ENCODE data around the gene GTF3C6.
"Not testable (repeated sequence)": the region's sequence is repeated elsewhere in the genome, so short reads cannot be mapped to it uniquely, and the experiment has no call there.

Gene GTF3C6

DNA sequence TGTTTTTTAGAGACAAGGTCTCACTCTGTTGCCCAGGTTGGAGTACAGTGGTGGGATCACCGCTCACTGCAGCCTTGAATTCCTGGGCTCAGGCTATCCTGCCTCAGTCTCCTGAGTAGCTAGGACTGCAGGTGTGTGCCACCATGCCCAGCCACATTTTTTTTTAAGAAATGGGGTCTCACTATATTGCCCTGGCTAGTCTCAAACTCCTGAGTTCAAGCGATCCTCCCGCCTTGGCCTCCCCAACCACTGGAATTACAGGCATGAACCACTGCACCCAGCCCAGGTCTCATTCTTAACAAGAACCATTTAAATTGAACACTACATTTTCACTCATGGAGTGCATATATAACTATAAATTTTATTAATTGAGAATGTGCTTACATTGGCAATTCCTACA is 43.8 kb downstream of the GTF3C6 start:
- H3K36me3 Mint-ChIP-seq (ENCODE audit: low read depth), result peaks cover 50% of the 10 kb centered on the region
- TF ChIP-seq, protein P1, sequence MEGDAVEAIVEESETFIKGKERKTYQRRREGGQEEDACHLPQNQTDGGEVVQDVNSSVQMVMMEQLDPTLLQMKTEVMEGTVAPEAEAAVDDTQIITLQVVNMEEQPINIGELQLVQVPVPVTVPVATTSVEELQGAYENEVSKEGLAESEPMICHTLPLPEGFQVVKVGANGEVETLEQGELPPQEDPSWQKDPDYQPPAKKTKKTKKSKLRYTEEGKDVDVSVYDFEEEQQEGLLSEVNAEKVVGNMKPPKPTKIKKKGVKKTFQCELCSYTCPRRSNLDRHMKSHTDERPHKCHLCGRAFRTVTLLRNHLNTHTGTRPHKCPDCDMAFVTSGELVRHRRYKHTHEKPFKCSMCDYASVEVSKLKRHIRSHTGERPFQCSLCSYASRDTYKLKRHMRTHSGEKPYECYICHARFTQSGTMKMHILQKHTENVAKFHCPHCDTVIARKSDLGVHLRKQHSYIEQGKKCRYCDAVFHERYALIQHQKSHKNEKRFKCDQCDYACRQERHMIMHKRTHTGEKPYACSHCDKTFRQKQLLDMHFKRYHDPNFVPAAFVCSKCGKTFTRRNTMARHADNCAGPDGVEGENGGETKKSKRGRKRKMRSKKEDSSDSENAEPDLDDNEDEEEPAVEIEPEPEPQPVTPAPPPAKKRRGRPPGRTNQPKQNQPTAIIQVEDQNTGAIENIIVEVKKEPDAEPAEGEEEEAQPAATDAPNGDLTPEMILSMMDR (IDR thresholded peaks at IDR 0.05; ENCODE audit: unreplicated experiment in 3 of 3), result no peak
- no peaks in the 10 kb centered on the region for H3K4me1 Mint-ChIP-seq
- H3K27me3 Mint-ChIP-seq (ENCODE audit: low read depth), result no peaks in the 10 kb centered on the region
- H3K9me3 Mint-ChIP-seq, result no peaks in the 10 kb centered on the region
- H3K4me3 Mint-ChIP-seq, result no peak overlapping the region
- no peak overlapping the region for H3K27ac Mint-ChIP-seq

DNA sequence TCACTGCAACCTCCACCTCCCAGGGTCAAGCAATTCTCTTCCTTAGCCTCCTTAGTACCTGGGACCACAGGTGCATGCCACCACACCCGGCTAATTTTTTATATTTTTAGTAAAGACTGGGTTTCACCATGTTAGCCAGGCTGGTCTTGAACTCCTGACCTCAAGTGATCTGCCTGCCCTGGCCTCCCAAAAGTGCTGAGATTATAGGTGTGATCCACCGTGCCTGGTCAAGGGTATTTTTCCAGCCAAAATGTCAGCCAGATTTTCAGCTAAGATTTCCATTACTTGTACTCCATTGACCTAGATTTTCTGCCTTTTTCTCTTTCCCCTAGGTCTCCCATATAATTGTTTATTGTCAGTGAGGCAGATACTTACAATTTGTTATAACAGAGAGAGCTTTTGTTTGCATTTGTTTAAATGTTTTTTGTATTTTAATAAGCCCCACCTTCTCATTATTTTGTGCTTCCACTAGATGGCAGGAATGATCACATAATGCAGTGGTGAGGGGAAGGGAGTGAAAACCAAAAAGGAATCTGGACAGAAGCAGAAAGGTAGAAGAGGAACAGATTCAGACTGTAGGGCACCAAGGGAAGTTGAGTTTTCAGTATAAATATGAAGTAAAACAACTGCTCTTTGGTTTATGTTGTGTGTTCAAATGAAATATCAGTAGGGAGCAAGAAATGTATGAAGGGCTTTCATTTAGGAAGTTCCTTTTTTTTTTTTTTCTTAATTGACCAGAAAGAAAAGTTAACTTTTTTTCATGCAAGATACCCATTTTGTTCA is 53.0 kb downstream of the GTF3C6 start:
- Mint-ChIP-seq H3K27ac (peak overlapping the region; percentile 1 to 28 (median 2)), H3K4me1 (peaks cover 31% of the 10 kb centered on the region), H3K4me3 (no peak overlapping the region), H3K9me3 (no peaks in the 10 kb centered on the region), H3K27me3 (ENCODE audit: low read depth) (no peaks in the 10 kb centered on the region), H3K36me3 (ENCODE audit: low read depth) (peaks cover 50% of the 10 kb centered on the region)
- TF ChIP-seq, protein P1 (IDR thresholded peaks at IDR 0.05; ENCODE audit: unreplicated experiment in 3 of 3), result peak; percentile 67 to 79 (median 71)

DNA sequence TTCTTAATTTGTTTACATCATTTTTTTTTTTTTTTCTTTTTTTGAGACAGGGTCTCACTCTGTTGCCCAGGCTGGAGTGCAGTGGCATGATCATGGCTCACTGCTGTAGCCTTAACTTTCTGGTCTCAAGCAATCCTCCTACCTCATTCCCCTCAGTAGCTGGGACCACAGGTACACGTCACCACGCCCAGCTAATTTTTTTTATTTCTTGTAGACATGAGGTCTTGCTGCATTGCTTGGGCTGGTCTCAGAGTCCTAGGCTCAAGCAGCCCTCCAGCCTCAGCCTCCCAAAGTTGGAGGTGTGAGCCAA is 53.6 kb downstream of the GTF3C6 start:
- peaks cover 31% of the 10 kb centered on the region for H3K4me1 Mint-ChIP-seq
- peak overlapping the region in 1 of 3 experiments; percentile 28 for H3K27ac Mint-ChIP-seq
- H3K36me3 Mint-ChIP-seq (ENCODE audit: low read depth), result peaks cover 55% of the 10 kb centered on the region
- H3K4me3 Mint-ChIP-seq, result no peak overlapping the region
- TF ChIP-seq, protein P1 (IDR thresholded peaks at IDR 0.05; ENCODE audit: unreplicated experiment in 3 of 3), result no peak
- no peaks in the 10 kb centered on the region for H3K9me3 Mint-ChIP-seq
- H3K27me3 Mint-ChIP-seq (ENCODE audit: low read depth), result no peaks in the 10 kb centered on the region

DNA sequence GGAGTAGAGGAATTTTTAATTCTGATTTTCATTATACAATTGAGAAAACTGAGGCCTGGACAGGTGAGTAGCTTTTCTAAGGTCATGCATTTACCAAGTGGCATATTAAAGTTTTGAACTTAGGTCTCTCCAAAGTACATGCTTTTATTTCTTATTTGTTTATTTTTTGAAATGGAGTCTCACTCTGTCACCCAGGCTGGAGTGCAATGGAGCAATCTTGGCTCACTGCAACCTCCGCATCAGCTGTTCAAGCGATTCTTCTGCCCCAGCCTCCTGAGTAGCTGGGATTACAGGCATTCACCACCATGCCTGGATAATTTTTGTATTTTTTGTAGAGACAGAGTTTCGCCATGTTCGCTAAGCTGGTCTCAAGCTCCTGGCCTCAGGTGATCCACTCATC is 54.0 kb downstream of the GTF3C6 start:
- H3K27ac Mint-ChIP-seq; H3K27me3 Mint-ChIP-seq (ENCODE audit: low read depth); H3K4me3 Mint-ChIP-seq; H3K9me3 Mint-ChIP-seq: not testable (repeated sequence)
- Mint-ChIP-seq H3K36me3 (ENCODE audit: low read depth) (peaks cover 55% of the 10 kb centered on the region), H3K4me1 (peaks cover 31% of the 10 kb centered on the region)

DNA sequence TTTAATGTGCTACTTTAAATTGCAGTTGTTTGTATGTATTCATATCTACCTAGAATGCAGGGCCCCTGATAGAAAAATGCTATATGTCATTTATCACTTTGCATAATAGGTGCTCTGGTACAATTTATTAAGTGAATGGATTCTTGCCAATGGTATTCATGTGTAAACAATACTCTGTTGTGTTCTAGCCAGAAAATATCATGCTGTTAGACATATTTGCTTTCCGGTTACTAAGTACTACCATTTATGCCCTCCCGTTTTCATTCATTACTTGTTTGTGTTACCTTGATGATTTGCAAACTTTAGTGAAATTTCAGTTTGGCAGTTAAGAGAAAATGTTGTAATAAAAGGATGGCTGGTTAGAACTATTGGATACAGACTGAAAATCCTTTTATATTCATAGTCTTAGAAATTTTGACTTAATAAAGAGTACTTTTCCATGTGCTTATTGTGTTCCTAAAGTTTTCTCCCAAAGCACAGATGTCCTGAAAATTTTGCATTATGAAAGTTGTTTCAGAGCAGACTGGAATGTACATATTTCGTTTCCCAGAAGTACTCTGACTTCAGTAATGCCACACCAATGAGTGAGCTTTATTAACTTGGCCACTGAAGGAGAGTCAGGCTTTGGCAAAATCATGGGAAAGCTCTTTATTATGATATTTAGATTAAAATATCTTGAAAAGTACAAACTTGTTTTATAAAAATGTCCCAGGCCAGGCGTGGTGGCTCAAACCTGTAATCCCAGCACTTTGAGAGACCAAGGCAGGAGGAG is 54.8 kb downstream of the GTF3C6 start:
- H3K4me1 Mint-ChIP-seq, result peaks cover 31% of the 10 kb centered on the region
- no peak overlapping the region for H3K4me3 Mint-ChIP-seq
- TF ChIP-seq, protein P1 (IDR thresholded peaks at IDR 0.05; ENCODE audit: unreplicated experiment in 3 of 3), result no peak
- H3K27me3 Mint-ChIP-seq (ENCODE audit: low read depth), result no peaks in the 10 kb centered on the region
- peak overlapping the region in 2 of 3 experiments; percentile 21 to 63 for H3K27ac Mint-ChIP-seq
- no peaks in the 10 kb centered on the region for H3K9me3 Mint-ChIP-seq
- peaks cover 57% of the 10 kb centered on the region for H3K36me3 Mint-ChIP-seq (ENCODE audit: low read depth)

DNA sequence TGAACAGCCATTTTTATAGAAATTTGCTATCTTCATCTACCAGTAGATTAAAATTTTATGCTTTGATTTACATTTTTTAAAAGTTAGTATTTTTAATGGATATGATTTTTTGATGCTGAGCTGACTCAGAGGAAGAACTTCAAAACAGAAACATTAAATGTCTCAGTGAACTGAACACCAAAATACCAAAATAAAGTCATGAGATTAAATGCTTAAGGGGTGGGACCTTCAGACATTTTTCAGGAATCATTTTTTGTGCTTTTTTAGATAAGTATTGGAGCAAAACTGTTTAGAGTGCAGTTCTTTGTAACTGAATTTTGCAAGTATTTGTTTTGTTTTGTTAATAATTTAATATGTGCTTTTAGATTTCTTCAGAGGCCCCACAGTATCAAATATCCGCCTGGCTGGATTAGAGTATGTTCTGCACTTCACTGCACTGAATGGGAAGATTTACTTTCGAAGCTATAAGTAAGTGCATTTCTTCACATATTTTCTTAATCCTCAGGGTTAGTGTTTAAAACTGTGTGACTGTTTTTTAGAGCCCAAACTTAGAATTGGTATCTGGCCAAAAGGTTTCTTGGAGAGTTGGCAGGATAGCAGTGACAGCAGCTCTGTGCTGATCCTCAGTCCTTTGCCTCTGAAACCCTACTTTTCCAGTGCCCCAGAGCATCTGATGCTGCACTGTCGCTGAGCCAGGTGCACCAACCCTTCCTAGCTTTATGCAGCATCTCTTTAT is 57.1 kb downstream of the GTF3C6 start:
- TF ChIP-seq, protein P1 (IDR thresholded peaks at IDR 0.05; ENCODE audit: unreplicated experiment in 3 of 3), result no peak
- Mint-ChIP-seq H3K4me3 (no peak overlapping the region), H3K27me3 (ENCODE audit: low read depth) (no peaks in the 10 kb centered on the region), H3K9me3 (no peaks in the 10 kb centered on the region), H3K36me3 (ENCODE audit: low read depth) (peaks cover 63% of the 10 kb centered on the region), H3K27ac (peak overlapping the region; percentile 35 to 78 (median 55)), H3K4me1 (peaks cover 31% of the 10 kb centered on the region)

DNA sequence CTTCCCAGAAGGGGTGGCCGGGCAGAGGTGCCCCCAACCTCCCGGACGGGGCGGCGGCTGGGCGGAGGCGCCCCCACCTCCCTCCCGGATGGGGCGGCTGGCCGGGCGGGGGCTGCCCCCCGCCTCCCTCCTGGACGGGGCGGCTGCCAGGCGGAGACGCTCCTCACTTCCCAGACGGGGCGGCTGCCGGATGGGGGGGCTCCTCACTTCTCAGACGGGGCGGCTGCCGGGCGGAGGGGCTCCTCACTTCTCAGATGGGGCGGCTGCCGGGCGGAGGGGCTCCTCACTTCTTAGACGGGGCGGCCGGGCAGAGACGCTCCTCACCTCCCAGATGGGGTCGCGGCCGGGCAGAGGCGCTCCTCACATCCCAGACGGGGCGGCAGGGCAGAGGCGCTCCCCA is 58.7 kb downstream of the GTF3C6 start:
- H3K4me3 Mint-ChIP-seq; H3K9me3 Mint-ChIP-seq; H3K27me3 Mint-ChIP-seq (ENCODE audit: low read depth); H3K27ac Mint-ChIP-seq: not testable (repeated sequence)
- Mint-ChIP-seq H3K4me1 (peaks cover 25% of the 10 kb centered on the region), H3K36me3 (ENCODE audit: low read depth) (peaks cover 62% of the 10 kb centered on the region)

Measured in nephron (organoid).